Astrocyte (in vitro differentiated cells and primary cell): Measurements from ENCODE around the gene WFS1. TPM values are rescaled to one million over a fixed set of nuclear protein-coding genes. Genes with fewer than 3 reads are reported as not detected.

Experiments used
- DNase-seq: peaks from one replicate; pipeline ENCODE4 v3.0.0-alpha.2; 2010; ENCODE audit warnings: low read depth
- FAIRE-seq: peaks from 2 replicates; lab custom pipeline; 2011; peaks lifted over from hg19 to GRCh38; lab: Jason Lieb, UNC
- H2AFZ ChIP-seq: 2 replicates; pipeline ENCODE4 v1.6.0; 2012; ENCODE audit warnings: low read depth, low read length, inconsistent platforms
- H3K27ac ChIP-seq: 2 replicates; pipeline ENCODE4 v1.5.1; 2011; ENCODE audit warnings: low read depth, low read length, inconsistent platforms
- H3K27me3 ChIP-seq: 2 replicates; pipeline ENCODE4 v1.6.0; 2011; ENCODE audit warnings: low read length, inconsistent platforms; ENCODE audit not compliant: insufficient read depth
- H3K36me3 ChIP-seq: 2 replicates; pipeline ENCODE4 v1.5.1; 2011; ENCODE audit warnings: low read length, inconsistent platforms; ENCODE audit not compliant: insufficient read depth
- H3K4me1 ChIP-seq: 2 replicates; pipeline ENCODE4 v1.5.1; 2011; ENCODE audit warnings: low read length, inconsistent platforms; ENCODE audit not compliant: insufficient read depth
- H3K4me2 ChIP-seq: 2 replicates; pipeline ENCODE4 v1.6.0; 2012; ENCODE audit warnings: low read length, inconsistent platforms
- H3K4me3 ChIP-seq: 2 replicates; pipeline ENCODE4 v1.5.1; 2011; ENCODE audit warnings: low read depth, mild to moderate bottlenecking, low read length, inconsistent platforms; ENCODE audit not compliant: insufficient read depth
- H3K79me2 ChIP-seq: 2 replicates; pipeline ENCODE4 v1.6.0; 2012; ENCODE audit warnings: mild to moderate bottlenecking, low read length, inconsistent platforms; ENCODE audit not compliant: insufficient read depth
- H3K9ac ChIP-seq: 2 replicates; pipeline ENCODE4 v1.6.0; 2012; ENCODE audit warnings: mild to moderate bottlenecking, low read length, inconsistent platforms
- H3K9me3 ChIP-seq: 2 replicates; pipeline ENCODE4 v1.5.1; 2012; ENCODE audit warnings: low read depth, mild to moderate bottlenecking, low read length, inconsistent platforms; ENCODE audit not compliant: insufficient read depth
- H4K20me1 ChIP-seq: 2 replicates; pipeline ENCODE4 v1.6.0; 2012; ENCODE audit warnings: low read length, inconsistent platforms; ENCODE audit not compliant: insufficient read depth
- H3K27ac Mint-ChIP-seq: one replicate; pipeline ENCODE4 v1.8.0; 2021; ENCODE audit warnings: mild to moderate bottlenecking, mixed read lengths; ENCODE audit not compliant: unreplicated experiment
- H3K27me3 Mint-ChIP-seq: one replicate; pipeline ENCODE4 v1.8.0; 2021; ENCODE audit warnings: low read depth, mixed read lengths; ENCODE audit not compliant: unreplicated experiment
- H3K36me3 Mint-ChIP-seq: one replicate; pipeline ENCODE4 v1.8.0; 2021; ENCODE audit warnings: low read depth, mixed read lengths; ENCODE audit not compliant: unreplicated experiment
- H3K4me1 Mint-ChIP-seq: one replicate; pipeline ENCODE4 v1.8.0; 2021; ENCODE audit warnings: low read depth, mixed read lengths; ENCODE audit not compliant: unreplicated experiment
- H3K4me3 Mint-ChIP-seq: one replicate; pipeline ENCODE4 v1.8.0; 2021; ENCODE audit warnings: mild to moderate bottlenecking, moderate library complexity, mixed read lengths; ENCODE audit not compliant: unreplicated experiment
- H3K9me3 Mint-ChIP-seq: one replicate; pipeline ENCODE4 v1.8.0; 2021; ENCODE audit warnings: mild to moderate bottlenecking, mixed read lengths; ENCODE audit not compliant: unreplicated experiment
- EZH2 ChIP-seq: IDR thresholded peaks from 2 replicates; pipeline ENCODE4 v1.6.1; 2012; ENCODE audit warnings: mild to moderate bottlenecking, low read length, inconsistent platforms; ENCODE audit not compliant: insufficient read depth
- total RNA-seq: library from RNA; stranded (reverse); gene quantifications from 2 replicates; pipeline ENCODE4 v1.2.1, GENCODE V29; 2021
- TF ChIP-seq, protein P1 (sequence below): IDR thresholded peaks from 2 replicates; pipeline ENCODE4 v1.5.1; 2011; ENCODE audit warnings: low read depth, mild to moderate bottlenecking, inconsistent platforms, low read length, moderate library complexity; ENCODE audit not compliant: insufficient read depth

WFS1 gene
- total RNA-seq, 1 donor from 2014 or later: 39.0 TPM

DNA sequence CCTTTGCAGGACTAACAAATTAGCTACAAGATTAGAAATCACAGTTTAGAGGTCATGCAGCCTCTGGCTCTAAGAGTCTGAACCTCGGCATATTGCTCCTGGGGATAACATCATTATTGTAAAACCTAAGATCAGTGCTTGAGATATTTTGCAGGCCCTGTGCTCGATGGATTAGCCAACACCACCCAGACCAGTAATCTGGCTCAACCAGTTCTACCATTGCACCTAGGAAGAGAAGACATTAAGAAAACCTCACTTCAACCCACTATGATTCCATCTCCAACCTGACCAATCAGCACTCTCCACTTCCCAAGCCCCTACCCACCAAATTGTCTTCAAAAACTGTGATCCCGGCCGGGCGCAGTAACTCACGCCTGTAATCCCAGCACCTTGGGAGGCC is 43.6 kb downstream of the WFS1 start:
- peaks cover 51% of the 10 kb centered on the region for H3K27me3 Mint-ChIP-seq

DNA sequence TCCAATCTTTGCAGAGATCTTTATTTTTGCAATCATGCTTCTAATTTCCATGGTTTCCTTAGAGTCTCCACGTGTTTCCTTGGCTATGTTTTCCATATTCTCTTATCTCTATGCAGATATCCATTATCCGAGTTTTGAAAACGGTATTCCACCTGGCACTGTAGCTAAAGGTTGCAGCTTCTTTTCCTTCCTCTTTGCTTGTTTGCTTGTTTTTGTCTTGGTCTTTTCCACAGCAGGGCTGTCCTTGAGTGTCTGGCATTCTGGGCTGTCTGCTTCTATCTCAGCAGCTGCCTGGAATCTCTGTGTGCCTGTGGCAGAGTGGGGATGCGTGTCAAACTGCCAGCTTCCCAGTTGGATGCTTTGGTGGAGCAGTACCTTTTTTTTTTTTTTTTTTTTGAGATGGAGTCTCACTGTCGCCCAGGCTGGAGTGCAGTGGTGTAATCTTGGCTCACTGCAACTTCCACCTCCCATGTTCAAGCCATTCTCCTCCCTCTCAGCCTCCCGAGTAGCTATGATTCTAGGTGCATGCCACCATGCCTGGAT is 46.9 kb downstream of the WFS1 start:
- Histone ChIP-seq H3K4me1 (peaks cover 3% of the 10 kb centered on the region), H3K79me2 (no peaks in the 10 kb centered on the region), H3K36me3 (no peaks in the 10 kb centered on the region), H3K9me3 (no peaks in the 10 kb centered on the region), H3K27ac (no peak overlapping the region), H4K20me1 (no peaks in the 10 kb centered on the region), H3K4me3 (no peak overlapping the region), H3K9ac (no peak overlapping the region), H2AFZ (no peak overlapping the region), H3K27me3 (peaks cover 6% of the 10 kb centered on the region), H3K4me2 (no peak overlapping the region)
- DNase-seq (no peak), FAIRE-seq (no peak)
- Mint-ChIP-seq H3K27me3 (peaks cover 42% of the 10 kb centered on the region), H3K27ac (no peak overlapping the region), H3K9me3 (peaks cover 3% of the 10 kb centered on the region), H3K36me3 (no peaks in the 10 kb centered on the region), H3K4me3 (no peak overlapping the region), H3K4me1 (peaks cover 4% of the 10 kb centered on the region)
- TF ChIP-seq, protein P1, sequence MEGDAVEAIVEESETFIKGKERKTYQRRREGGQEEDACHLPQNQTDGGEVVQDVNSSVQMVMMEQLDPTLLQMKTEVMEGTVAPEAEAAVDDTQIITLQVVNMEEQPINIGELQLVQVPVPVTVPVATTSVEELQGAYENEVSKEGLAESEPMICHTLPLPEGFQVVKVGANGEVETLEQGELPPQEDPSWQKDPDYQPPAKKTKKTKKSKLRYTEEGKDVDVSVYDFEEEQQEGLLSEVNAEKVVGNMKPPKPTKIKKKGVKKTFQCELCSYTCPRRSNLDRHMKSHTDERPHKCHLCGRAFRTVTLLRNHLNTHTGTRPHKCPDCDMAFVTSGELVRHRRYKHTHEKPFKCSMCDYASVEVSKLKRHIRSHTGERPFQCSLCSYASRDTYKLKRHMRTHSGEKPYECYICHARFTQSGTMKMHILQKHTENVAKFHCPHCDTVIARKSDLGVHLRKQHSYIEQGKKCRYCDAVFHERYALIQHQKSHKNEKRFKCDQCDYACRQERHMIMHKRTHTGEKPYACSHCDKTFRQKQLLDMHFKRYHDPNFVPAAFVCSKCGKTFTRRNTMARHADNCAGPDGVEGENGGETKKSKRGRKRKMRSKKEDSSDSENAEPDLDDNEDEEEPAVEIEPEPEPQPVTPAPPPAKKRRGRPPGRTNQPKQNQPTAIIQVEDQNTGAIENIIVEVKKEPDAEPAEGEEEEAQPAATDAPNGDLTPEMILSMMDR: no peak
- TF ChIP-seq EZH2: no peak

More for the DNA sequence above, 43.6 kb downstream of the WFS1 start:
- H3K36me3 ChIP-seq: no peaks in the 10 kb centered on the region
- no peaks in the 10 kb centered on the region for H4K20me1 ChIP-seq
- Mint-ChIP-seq H3K4me3 (no peak overlapping the region), H3K9me3 (peaks cover 4% of the 10 kb centered on the region), H3K36me3 (no peaks in the 10 kb centered on the region), H3K27ac (no peak overlapping the region), H3K4me1 (peaks cover 6% of the 10 kb centered on the region)
- no peaks in the 10 kb centered on the region for H3K9me3 ChIP-seq
- peaks cover 11% of the 10 kb centered on the region for H3K27me3 ChIP-seq
- no peaks in the 10 kb centered on the region for H3K79me2 ChIP-seq
- no peak for DNase-seq
- no peak overlapping the region for H3K4me2 ChIP-seq
- H3K9ac ChIP-seq: no peak overlapping the region
- FAIRE-seq: no peak
- no peak overlapping the region for H3K27ac ChIP-seq
- H3K4me3 ChIP-seq: no peak overlapping the region
- H2AFZ ChIP-seq: no peak overlapping the region
- H3K4me1 ChIP-seq: no peaks in the 10 kb centered on the region
- TF ChIP-seq, protein P1: no peak
- TF ChIP-seq EZH2: no peak

DNA sequence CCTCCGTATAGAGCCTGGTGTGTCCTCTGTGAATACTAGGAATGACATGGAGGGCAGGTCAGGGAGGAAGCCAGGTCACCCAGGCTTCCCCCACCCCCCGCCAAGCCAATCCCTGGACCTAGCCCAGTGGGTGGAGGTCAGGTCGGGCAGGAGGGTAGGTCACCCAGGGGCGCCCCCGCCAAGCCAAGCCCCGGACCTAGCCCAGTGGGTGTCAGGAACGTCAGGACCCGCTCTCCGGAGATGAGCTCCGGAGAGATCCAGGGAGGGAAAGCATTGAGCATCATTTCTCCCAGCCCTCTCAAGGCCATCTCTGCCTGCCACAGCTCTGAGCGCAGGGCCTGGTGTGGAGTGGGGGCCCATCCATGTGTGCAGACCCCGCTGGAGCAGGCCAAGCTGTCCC is 48.6 kb downstream of the WFS1 start:
- peaks cover 40% of the 10 kb centered on the region for H3K27me3 Mint-ChIP-seq
- peaks cover 4% of the 10 kb centered on the region for H3K4me1 Mint-ChIP-seq
- H3K36me3 ChIP-seq: no peaks in the 10 kb centered on the region
- no peaks in the 10 kb centered on the region for H4K20me1 ChIP-seq
- peaks cover 3% of the 10 kb centered on the region for H3K9me3 Mint-ChIP-seq
- H3K36me3 Mint-ChIP-seq: no peaks in the 10 kb centered on the region
- H3K27me3 ChIP-seq: peaks cover 6% of the 10 kb centered on the region
- TF ChIP-seq, protein P1: no peak
- TF ChIP-seq EZH2: no peak
- no peak overlapping the region for H3K27ac ChIP-seq
- no peak overlapping the region for H3K4me3 Mint-ChIP-seq
- no peak for DNase-seq
- H3K4me2 ChIP-seq: no peak overlapping the region
- no peak overlapping the region for H2AFZ ChIP-seq
- H3K9me3 ChIP-seq: no peaks in the 10 kb centered on the region
- no peaks in the 10 kb centered on the region for H3K79me2 ChIP-seq
- no peak overlapping the region for H3K27ac Mint-ChIP-seq
- H3K4me3 ChIP-seq: no peak overlapping the region
- no peak overlapping the region for H3K9ac ChIP-seq
- no peak for FAIRE-seq
- H3K4me1 ChIP-seq: peaks cover 3% of the 10 kb centered on the region
